Suppressor macrophage (primary cell): ENCODE results near the gene CDKN1C.
"Not testable (repeated sequence)": the region's sequence is repeated elsewhere in the genome, so short reads cannot be mapped to it uniquely, and the experiment has no call there.

Source experiments
- DNase-seq, 4 experiments: peaks; one replicate each; pipeline ENCODE4 v3.0.0-alpha.2; 2020 to 2022

The CDKN1C gene

DNA sequence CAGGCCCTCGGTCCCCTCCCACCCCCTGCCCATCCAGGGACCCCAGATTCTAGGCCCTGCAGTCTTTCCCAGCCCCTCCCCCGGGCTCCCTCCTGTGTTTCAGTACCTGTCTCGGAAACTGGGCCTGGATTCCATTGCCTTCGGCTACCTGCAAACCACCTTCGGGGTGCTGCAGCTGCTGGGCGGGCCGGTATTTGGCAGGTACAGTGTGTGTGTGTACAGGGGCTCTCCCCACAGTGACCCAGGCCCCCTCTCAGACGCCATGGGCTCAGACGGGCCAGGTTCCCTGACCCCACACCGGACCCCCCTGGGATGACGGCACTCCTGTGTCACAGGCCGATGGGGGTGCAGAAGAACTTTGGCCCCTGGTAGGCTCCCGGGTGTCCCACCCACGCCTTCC lies 22.6 kb upstream of the CDKN1C start:
- no peak for DNase-seq

DNA sequence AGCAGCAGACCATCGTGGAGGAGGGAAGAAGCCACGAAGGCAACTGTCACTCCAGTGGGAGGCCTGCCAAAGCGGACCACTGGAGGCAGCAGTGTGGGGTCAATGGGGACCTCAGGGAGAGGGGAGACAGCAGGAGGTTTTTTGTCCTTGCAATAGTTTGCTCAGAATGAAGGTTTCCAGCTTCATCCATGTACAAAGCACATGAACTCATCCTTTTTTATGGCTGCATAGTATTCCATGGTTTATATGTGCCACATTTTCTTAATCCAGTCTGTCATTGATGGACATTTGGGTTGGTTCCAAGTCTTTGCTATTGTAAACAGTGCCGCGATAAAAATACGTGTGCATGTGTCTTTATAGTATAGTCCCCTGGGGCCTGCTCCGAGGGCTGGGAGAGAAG lies 19.7 kb upstream of the CDKN1C start:
- DNase-seq: not testable (repeated sequence)

DNA sequence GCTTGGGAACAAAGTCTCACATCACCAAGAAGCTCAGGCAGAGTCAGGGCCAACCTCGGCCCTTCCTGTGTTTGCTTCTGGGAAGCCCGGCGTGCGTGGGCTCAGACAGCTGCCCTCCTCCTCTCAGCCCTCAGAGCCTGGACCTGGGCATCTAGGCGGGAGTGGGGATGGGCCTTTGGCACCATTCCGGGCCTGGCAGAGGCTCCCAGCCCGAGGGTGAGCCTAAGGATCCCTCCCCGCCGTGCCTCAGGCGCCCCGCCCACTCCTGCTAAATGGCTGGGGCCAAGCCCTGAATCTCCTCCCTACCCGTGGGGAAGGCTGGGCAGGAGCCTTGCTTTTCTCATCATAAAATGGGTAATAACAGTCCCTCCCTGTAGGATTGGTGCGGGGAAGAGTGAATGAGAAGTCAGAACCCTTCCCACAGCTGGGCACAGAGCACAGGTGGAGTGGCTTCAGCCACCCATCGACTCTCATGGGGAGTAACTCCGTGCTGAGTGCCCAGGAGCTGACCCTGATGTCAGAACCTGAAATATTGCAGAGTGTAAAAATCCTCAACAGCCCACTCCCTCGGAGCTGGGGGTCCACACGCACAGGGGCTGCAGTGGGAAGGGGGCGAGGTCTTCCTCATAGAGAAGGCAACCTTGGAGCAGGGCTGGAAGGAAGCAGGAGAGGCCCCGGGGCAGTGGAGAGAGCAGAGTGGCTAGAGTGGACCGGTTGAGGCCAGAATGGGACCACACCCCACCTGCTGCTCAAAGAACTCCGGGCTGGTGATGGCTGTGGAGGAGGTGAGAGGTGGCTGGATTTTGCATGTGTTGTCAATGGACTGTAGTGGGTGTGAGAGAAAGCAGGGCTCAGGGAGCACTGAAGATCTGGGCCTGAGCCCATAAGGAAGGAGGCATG lies 18.8 kb upstream of the CDKN1C start:
- DNase-seq: no peak

DNA sequence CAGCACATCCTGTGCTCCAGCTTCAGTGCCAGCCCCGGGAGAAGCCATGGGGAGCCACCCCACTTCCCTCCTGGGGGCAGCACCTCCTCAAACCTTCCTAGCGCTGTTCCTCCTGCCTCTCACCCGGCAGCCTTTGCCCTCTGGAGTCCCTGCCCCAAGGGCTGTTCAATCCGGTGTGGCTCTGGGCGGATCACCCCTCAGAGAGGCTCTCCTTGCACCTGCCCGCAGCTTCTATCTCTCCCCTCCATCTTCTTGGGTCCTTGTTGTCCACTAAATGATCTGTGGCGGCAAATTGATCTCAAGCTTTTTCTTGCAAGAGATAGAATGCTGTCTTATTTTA lies 18.1 kb upstream of the CDKN1C start:
- no peak for DNase-seq

DNA sequence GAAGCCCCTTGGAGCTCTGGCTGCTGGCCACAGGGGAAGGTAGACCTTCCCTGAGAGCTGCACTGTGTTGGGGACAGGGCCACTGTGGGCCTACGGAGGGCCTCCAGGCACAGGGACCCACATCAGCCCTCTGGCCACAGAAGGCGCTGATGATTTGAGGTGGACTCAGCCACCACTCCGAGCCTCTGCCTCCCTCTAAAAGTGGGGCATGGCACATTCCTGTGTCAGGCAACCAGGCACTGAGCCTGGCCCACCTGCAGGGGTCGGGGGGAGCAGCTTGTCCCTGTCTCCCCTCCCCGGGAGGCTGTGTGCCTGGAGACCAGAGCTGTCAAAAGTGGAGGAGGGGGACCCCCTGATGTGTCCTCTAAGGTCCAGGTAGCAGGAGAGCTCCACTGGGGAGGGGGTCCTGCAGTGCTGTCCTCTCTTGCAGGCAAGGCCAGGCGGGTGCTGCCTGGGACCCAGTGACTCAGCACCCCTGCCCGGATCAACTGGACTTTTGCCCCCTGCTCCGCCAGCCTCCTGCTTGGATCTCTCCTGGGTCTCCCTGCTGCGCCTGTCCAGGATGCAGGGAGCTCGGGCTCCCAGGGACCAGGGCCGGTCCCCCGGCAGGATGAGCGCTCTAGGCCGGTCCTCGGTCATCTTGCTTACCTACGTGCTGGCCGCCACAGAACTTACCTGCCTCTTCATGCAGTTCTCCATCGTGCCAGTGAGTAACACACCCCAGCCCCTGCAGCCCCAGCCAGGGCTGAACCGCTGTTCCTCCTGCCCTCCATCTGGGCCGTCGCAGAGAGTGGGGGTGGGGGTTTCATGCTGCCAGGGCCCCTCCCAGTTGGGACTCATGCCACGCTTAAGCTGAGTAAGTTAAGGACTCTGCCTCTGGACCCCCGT lies 17.5 kb upstream of the CDKN1C start:
- DNase-seq: no peak

DNA sequence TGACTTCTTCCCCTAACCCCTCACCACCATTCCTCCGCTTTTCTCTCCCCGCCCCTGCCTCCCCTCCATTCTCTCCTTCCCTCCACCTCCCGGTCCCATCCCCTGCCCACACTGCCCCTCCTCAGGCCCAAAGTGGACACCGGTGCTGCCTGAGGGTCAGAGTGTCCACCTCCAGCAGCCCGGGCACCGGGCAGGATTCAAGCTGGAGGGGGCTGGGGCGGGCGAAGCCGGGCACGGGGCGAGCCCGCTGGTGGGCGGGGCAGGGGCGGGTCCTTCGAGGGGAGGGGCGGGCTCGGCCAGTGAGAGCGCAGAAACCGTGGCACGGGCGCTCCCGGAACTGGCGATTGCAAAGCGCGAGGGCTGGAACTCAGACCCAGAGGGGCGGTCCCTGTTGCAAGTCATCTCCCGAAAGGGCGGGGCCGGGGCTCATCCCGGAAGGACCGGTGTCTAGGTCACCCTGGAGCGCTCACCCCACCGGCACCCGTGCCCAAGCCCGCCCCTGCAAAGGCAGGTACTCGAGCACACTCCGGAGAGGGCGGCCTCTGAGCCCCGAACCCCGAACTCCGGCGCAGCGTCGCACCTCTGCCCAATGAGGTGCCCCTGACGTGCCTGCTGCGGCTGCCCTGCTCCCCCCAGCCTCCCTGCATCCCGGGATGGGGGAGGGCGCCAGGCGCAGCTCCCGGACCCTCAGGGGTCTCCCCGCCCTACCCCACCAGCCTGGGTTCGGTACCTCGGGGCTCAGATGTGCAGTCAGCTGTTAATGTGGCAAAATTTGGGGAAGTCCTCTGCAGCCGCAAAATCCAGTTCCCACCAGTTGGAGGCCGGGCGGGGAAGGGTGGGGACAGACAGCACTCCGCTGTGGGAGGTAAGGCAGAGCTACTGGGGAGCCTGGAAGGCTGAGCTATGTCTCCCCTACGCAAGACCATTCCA lies 16.5 kb upstream of the CDKN1C start:
- peak; percentile 95 to 99 (median 98) for DNase-seq

DNA sequence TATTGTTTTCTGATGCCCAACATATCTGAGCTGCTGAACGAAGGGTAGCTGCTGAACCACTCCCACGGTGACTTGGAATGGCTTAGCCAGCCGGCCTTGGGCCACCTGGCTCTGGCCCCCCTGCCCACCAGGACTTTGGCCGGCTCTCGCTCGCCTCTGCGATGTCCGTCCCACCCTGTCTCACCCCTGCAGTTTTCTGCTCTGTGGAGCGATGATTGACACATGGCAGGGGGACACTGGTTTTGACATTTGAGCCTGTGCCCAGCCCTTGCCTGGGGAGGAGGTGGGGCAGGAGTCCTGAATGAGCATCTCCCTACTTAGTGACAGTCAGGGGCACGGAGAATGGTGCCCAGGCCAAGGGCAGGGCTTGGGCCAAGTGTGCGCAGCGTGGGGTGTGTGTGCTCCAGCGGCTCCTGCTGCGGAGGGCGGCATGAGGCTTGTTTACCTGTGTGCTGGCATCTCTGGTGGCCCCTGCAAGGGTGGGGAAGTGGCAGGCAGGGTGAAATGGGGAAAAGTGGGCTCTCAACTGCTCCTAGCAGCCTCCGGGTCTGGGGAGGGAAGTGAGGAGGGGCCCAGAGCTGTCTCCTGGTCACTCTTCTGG lies 15.7 kb upstream of the CDKN1C start:
- DNase-seq: no peak

DNA sequence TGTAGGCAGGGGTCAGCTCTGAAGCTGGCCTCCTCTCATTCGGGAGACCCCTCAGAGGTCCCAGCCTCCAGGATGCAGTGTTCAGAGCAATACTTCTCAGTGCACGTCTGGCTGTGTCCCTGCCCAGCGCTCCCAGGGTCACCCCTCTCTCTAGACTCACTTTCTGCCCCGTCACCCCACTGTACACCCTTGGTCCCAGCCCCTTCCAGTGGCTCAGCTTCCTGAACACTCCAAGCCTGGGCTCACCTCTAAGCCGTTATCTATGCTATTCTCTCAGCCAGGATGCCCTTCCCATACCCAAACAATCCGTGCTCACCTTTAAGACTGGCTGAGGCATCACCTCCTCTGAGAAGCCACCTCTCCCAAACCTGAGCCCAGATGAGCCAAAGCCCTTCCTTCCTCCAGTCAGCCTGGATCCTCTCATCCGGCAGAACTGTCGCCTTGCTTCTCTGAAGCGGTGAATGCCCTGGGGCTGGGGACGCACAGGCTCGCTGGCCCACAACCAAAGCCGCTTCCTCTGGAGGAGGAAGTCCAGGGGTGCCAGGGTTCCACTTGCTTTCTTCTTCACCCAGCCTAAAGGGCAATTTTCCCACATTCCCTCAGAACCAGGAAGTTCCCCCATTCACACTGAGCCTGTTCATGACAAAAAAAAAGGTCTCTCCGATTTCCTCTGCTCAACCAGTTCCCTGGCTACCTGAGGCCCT lies 13.7 kb upstream of the CDKN1C start:
- DNase-seq: peak; percentile 78 to 88 (median 86)

DNA sequence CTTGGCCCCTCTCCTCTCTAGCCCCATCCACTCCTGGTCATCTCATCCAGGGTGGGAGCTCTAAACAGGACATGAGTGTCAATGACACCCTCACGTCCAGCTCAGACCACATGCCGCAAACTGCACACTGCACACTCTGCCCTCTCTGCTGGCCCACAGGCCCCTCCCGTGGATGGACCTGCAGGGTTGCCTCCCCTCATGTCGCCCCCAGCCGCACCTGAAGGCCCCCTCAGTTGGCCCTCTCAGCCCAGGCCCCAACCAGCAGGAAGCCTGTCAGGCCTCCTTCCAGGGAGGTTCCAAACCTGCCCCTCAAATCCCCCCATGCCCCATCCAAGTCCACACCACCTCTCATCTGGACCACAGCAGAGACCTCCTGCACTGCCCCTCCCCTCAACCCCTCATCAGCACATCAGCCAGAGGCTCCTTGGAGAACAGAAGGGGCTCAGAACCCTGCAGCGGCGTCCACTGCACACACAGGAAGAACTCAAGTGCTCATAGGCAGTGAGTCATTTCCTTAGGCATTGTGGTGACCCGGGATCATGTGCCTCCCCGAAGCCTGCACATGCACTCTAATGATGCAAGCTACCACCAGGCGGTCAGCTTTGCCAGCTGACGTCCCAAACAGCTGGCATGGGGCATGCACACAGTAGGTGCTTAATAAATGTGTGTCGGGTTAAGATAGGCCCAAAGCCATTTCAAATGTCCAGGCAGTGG lies 12.9 kb upstream of the CDKN1C start:
- peak; percentile 89 to 95 (median 94) for DNase-seq

DNA sequence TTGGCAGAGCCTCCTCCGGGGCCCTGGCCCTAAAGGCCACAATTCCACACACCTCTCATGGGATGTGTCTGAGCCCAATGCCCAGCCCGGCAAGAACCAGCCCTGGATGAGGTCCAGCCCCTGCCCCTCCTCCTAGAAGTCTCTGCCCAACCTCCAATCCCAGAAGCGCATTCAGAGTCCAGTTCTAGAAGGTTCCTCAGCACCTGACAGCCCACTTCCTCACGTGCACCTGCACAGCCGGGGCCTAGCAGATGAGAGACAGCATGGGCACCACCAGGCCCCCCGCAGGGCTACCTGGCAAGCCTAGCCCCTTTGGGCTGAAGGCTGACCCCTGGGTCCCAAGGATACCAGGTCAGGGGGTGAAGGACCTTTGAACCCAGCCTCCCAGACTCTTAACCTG lies 11.5 kb upstream of the CDKN1C start:
- no peak for DNase-seq

DNA sequence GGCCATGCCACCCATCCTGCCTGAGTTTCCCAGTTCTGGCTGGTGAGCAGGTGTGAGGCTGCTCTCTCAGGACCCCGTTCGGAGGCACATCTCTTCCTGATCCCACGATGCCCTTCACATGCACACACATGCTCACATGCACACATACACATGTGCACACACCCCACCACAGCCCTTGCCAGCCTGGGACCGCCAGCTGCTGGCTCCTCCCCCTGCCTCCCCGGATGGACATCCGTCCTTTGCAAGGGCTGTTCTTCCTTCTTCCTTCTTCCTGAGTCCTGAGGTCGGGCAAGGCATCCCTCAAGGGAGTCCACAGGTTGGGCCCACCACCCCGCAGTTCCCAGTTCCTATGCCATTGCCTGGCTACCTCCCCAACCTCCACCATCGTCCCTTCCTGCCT lies 10.5 kb upstream of the CDKN1C start:
- DNase-seq: no peak

DNA sequence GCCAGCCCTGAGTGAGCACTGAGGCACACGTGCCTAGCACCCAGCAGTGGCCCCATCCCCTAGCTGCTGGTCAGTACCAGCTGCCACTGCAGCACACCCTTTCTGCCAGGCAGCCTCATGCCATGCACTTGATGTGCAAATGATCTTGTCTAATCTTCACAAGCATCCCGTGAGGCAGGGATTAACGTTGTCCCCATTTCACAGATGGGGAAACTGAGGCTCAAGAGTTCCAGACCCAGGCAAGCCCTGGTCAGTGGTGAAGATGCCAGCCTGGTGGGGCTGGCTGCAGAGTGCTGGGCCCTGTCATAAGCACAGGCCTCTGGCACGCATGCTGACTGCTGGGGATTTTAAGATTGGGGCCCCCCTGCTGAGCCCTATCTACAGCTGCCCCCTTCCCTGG lies 8.4 kb upstream of the CDKN1C start:
- DNase-seq: no peak

DNA sequence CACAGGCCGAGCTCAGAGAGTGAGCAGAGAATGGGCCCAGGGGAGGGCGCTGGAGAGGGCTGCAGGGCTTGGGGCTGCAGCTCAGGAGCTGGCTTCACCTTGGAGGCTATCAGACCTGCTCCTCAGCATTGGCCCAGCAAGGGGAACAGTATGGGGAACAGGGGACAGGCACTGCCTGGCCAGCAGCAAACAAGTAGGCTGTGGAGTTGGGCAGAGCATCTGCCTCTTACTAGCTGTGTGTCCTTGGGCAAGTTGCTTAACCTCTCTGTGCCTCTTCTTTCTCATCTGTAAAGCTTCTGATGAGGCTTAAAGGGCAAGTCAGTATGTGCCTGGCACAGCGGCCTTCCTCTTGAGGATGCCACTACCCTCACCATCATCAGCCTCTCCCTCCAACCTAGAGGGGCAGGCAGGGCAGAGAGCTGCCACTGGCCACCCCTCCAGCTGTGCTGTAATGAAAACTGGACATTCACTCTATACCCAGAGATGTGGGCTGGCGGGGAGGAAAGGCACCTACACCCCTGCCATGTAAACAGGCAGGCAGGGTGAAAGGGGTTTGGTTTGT lies 7.5 kb upstream of the CDKN1C start:
- peak in 3 of 4 experiments; percentile 62 to 79 (median 71) for DNase-seq

DNA sequence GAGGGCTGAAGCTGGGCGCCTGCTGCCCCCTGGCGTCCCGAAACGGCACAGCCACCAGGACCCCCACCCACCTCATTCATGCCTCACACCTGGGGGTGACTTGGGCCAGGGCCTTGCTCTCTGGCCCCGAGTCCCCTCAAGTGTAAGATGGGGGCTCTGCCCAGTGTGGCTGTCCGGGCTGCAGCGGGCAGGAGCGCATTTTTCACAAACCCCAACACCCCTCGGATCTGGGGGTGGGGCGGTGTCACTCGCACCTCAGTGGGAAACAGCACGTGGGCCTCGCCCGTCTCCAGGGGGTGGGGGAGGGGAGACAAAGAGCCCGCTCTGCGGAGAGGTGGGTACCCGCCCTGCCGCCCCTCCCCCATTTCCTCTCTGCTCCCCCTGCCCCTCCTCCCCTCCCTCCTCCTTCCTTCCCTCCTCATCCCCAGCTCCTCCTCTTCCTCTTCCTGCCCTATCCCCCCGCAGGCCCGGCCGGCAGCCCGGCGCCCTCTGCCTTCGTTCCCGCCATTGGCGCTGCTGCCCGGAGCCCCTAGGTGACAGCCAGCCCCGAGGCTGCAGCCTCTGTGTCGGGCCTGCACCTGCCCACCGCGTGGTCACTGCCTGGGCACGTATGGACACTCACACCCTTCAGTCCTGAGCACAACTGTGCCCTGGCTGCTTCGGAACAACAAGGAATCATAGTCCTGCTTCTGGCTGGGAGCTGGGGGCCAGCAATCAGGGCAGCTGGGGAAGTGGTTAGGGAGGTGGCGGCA lies 6.8 kb upstream of the CDKN1C start:
- peak; percentile 35 to 69 (median 56) for DNase-seq

DNA sequence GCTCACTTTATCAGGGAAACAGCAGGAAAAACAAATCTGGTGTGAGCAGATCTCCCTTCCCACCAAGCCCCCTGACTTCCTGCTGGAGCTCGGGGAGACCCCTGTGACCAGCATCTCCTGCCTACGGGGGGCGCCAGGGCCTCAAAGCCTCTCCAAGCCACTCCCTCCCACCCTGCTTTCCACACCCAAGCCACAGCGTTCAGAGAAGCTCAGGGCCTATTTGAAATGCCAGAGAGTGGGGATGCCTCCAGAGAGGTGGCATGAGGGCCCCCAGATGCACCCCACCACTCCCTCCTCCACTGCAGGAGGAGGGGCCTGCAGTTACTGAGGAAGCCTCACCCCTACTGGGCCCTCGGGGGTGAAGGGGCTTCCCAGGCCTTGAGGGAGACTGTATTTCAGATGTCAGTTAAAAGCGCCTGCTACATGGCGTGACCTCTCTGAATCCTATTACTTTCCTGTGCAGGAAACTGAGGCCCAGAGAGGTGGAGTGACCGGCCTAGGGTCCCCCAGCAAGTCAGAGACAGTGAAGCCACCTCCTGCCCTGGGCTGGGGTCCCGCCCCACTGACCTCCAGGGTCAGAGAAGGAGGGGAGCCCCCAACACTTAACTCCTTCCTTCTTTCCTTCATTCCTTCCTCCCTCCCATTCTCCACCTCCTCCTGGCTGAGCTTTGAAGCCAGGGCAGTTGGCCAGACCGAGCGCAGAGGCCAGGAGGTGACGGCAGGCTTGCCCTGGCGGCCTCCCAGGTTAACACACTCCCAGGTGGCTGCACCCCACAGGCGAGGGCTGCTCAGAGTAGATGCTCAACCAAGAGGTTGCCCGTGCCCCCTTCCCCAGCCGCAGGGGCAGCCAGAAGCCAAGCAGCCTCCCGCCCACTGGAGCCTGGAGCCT lies 6.0 kb upstream of the CDKN1C start:
- DNase-seq: no peak

DNA sequence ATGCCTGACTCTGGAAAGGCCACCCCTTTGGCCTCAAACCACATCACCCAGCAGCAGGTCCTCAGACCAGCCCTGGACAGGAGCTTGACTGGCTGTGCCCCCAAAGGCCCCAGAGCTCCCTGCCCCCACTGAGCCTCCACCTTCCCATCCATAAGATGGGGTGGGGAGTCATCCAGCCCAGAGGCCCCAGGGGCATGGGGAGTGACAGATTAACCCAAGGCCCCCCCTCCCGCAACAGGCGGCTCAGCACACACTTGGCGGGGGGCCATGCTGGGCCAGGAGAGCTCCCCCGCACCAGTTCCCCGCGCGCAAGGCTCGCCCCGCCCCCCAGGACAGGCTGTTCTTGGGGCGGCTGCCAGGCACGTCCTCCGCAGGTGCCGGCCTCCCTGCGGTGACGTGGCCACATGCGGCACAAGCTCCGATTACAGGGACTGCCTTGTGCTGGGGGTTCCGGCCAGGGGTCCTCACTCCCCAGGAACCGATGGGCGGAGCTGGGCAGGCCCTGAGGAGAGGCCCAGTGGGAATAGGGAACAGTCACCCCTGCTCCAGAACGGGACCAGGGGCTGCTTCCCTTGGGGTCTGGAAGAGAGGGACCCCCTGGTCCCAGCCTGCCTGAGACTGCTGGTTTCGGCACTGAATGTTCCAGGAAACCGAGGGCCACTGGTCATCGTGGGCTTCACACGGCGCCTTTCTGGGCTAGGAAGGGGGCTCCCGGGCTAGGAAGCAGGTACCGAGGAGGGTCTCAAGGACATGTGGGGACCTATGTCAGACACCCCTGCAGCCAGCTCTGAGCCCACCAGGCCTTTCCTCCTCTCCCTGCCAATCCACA lies 5.1 kb upstream of the CDKN1C start:
- no peak for DNase-seq
